A673 (cell line): ENCODE data around the gene RIIAD1. TPM values are rescaled to one million over a fixed set of nuclear protein-coding genes. Genes with fewer than 3 reads are reported as not detected.

Source experiments
- BruUV-seq: library from RNA; stranded (reverse); fragments of 400-500 nt; replicated peaks from 2 replicates; lab custom pipeline; 2021; lab: Mats Ljungman, UMichigan
- CTCF ChIA-PET: fragments of 300-600 bp; sonication (Branson Sonifier 250); formaldehyde crosslinking; loops from one replicate; lab custom pipeline; 2022; ENCODE audit warnings: antibody characterized with exemption; lab: Charles Lee
- POLR2A ChIA-PET: fragments of 300-600 bp; sonication (Branson Sonifier 250); formaldehyde crosslinking; loops from one replicate; lab custom pipeline; 2022; ENCODE audit warnings: antibody characterized with exemption; ENCODE audit not compliant: low non-redundant PET; lab: Charles Lee
- DNase-seq: peaks from one replicate; pipeline ENCODE4 v3.0.0-alpha.2; 2015; ENCODE audit warnings: low spot score
- H3K27ac ChIP-seq: fragments of 200-600 bp; sonication (generic); 2 replicates; pipeline ENCODE4 v1.5.1; 2016; ENCODE audit warnings: mixed run types, low read depth, mild to moderate bottlenecking, mixed read lengths, antibody characterized with exemption, low read length; ENCODE audit not compliant: poor library complexity, severe bottlenecking
- H3K27me3 ChIP-seq: fragments of 200-600 bp; sonication (generic); replicated peaks from 2 replicates; pipeline ENCODE4 v1.6.1; 2017; ENCODE audit warnings: mixed run types, low read depth, mild to moderate bottlenecking, mixed read lengths, antibody characterized with exemption, low read length; ENCODE audit not compliant: insufficient read depth, poor library complexity
- H3K36me3 ChIP-seq: fragments of 200-600 bp; sonication (generic); 2 replicates; pipeline ENCODE4 v1.6.1; 2016; ENCODE audit warnings: mixed run types, mild to moderate bottlenecking, mixed read lengths, antibody characterized with exemption, low read length; ENCODE audit not compliant: insufficient read depth, poor library complexity, severe bottlenecking
- H3K4me1 ChIP-seq: fragments of 200-600 bp; sonication (generic); 2 replicates; pipeline ENCODE4 v1.6.1; 2017; ENCODE audit warnings: mixed run types, mild to moderate bottlenecking, mixed read lengths, antibody characterized with exemption, low read length; ENCODE audit not compliant: insufficient read depth, poor library complexity, severe bottlenecking
- H3K4me3 ChIP-seq: fragments of 200-600 bp; sonication (generic); 2 replicates; pipeline ENCODE4 v1.5.1; 2016; ENCODE audit warnings: low read depth, mixed run types, mild to moderate bottlenecking, mixed read lengths, low read length; ENCODE audit not compliant: poor library complexity, severe bottlenecking
- H3K9me3 ChIP-seq: fragments of 200-600 bp; sonication (generic); 2 replicates; pipeline ENCODE4 v1.6.1; 2016; ENCODE audit warnings: mixed run types, low read depth, mild to moderate bottlenecking, mixed read lengths, antibody characterized with exemption, low read length; ENCODE audit not compliant: poor library complexity, severe bottlenecking
- EZH2 ChIP-seq: fragments of 200-600 bp; sonication (generic); IDR thresholded peaks from 2 replicates; pipeline ENCODE4 v1.6.1; 2017; ENCODE audit warnings: borderline replicate concordance, low read depth, mild to moderate bottlenecking, mixed read lengths, antibody characterized with exemption, low read length; ENCODE audit not compliant: poor library complexity, severe bottlenecking
- intact Hi-C: fragments of 100-400 bp; cut with micrococcal nuclease; formaldehyde crosslinking; loops from one replicate; pipeline ENCODE4 v1.10.0; 2022; ENCODE audit not compliant: unreplicated experiment
- total RNA-seq: library from RNA; stranded (reverse); gene quantifications from 2 replicates; pipeline ENCODE4 v1.2.3, GENCODE V29; 2021
- TF ChIP-seq, protein P1 (sequence below): fragments of 300-800, 200-600 bp; sonication (generic); conservative IDR thresholded peaks from 2 replicates; pipeline ENCODE4 v1.5.1; 2017; ENCODE audit warnings: low read depth, mild to moderate bottlenecking, antibody characterized with exemption, low read length, moderate library complexity, mixed read lengths

The RIIAD1 gene
- total RNA-seq, 1 experiment from 2014 or later: not detected

DNA sequence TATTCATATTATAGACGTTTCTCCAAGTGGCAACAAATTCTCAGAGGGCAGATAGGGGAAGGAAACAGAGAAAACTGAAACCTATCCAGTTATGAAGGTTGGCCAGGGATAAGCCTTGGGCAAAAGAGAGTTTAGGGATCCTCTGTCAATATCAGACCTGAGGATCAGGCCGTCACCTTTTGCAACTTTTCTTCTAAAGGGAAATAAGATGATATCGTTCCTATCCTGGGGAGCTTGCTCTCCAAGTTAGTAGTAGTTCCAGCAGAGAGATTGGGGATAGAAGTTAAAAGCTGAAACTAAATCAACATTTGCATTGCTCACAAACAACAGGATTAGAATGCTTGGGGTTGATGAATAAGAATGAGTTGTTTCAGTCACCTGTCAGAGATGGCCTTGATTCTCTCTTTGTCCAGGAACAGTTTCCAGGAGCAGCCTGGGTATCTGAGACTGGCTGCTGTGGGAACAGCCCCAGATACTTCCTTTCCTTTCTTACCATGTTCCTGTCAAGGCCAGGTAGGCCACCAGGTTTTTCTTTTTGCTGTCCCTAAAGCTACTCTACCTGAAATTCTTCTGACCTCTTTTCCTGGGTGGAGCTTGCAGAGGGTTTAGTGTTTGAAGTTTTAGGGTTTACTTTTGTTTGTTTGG, 2.5 kb downstream of the RIIAD1 start:
- Histone ChIP-seq H3K4me3 (no peak overlapping the region), H3K9me3 (no peaks in the 10 kb centered on the region), H3K27me3 (peaks cover 85% of the 10 kb centered on the region), H3K4me1 (peaks cover 7% of the 10 kb centered on the region), H3K36me3 (no peaks in the 10 kb centered on the region), H3K27ac (no peak overlapping the region)
- TF ChIP-seq EZH2: no peak
- TF ChIP-seq, protein P1, sequence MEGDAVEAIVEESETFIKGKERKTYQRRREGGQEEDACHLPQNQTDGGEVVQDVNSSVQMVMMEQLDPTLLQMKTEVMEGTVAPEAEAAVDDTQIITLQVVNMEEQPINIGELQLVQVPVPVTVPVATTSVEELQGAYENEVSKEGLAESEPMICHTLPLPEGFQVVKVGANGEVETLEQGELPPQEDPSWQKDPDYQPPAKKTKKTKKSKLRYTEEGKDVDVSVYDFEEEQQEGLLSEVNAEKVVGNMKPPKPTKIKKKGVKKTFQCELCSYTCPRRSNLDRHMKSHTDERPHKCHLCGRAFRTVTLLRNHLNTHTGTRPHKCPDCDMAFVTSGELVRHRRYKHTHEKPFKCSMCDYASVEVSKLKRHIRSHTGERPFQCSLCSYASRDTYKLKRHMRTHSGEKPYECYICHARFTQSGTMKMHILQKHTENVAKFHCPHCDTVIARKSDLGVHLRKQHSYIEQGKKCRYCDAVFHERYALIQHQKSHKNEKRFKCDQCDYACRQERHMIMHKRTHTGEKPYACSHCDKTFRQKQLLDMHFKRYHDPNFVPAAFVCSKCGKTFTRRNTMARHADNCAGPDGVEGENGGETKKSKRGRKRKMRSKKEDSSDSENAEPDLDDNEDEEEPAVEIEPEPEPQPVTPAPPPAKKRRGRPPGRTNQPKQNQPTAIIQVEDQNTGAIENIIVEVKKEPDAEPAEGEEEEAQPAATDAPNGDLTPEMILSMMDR: no peak
- DNase-seq: no peak
- CTCF ChIA-PET: no interaction called here
- intact Hi-C loops: no loop called here
- POLR2A ChIA-PET: no interaction called here
- BruUV-seq: no TSS peak

DNA sequence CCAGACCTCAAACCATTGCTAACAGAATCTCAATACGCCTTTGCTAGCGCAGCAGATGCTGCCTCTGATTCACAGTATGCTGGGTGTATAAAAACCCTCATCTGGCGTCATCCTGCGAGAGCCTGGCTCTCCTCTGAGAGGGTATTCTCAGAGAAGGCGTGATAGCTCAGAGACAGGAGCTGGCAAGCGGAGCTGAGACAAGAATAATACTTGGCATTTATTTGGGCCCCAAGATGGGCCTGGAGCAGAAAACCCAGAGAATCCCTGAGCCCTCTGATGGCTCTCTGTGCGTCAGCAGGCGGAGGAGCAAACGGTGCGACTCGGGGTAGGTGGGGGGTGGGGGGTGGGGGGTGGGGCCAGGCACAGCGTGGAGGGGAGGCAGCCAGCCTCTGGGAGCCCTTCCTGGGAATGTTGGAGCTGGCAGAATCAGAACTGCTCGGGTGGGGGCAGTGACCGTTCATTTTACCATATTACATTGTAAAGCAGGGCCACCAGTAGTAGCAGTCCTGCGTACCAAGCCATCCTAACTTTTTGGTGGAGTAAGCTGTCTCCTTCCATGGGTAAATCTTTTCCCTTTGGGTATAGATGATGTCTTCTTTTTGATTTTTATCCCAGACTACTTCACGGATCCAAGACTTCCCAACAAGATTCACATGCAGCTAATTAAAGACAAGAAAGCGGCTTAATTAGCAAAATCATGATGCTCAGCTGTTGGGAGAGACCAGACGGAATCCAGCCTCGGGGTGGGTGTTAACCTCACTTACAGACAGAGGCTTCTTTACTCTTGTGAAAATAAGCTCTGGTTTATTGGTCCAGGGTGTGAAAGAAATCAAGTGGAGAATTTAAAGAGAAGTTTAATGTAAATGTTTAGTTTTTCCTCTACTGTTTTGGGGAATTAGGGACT, 7.1 kb downstream of the RIIAD1 start:
- peaks cover 54% of the 10 kb centered on the region for H3K27me3 ChIP-seq
- no peak for DNase-seq
- TF ChIP-seq, protein P1: no peak
- no peak for TF ChIP-seq EZH2
- ChIA-PET CTCF (no interaction called here), POLR2A (no interaction called here)
- H3K4me1 ChIP-seq: no peaks in the 10 kb centered on the region
- H3K36me3 ChIP-seq: no peaks in the 10 kb centered on the region
- H3K9me3 ChIP-seq: no peaks in the 10 kb centered on the region
- no peak overlapping the region for H3K4me3 ChIP-seq
- H3K27ac ChIP-seq: no peak overlapping the region
- no TSS peak for BruUV-seq
- intact Hi-C loops: no loop called here

DNA sequence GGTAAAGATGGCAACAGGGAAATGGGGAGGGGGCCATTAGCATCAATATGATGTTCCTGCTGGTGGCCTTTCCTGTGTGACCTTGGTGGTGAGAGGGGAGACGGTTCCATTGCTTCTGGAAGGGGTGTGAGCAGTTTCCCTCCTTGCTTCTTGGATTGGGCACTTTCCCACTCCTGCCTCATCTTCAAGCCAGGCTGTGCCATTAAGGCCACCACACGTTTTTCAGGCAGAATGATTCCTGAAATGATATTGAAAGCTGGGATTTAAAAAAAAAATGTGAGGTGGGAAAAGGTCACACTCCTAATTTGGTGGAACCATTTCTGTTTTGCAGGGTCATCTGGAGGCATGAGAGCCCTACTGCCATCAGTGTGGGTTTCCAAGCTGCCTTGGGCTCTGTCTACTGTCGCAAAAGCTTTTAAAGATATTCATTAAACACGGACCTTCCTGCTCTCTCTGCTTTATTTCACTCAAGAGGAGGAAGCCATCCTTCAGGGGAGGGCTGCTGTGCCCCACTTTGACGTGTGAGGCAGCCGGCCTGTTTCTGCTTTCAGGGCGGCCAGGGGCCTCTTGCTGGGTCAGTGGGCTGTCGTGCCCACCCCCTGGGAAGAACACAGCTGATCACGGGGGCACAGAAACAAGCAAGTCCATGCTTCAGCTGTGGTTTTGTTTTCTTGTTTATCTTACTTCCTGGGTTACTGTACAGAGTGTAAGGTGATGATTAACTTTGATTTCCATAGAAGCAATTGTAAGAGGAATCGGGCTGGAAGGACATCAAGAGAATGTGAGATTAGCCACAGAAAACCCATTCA, 8.0 kb downstream of the RIIAD1 start:
- no peak overlapping the region for H3K27ac ChIP-seq
- no peak for TF ChIP-seq EZH2
- TF ChIP-seq, protein P1: no peak
- no peaks in the 10 kb centered on the region for H3K36me3 ChIP-seq
- H3K4me1 ChIP-seq: no peaks in the 10 kb centered on the region
- ChIA-PET CTCF (no interaction called here), POLR2A (no interaction called here)
- no TSS peak for BruUV-seq
- H3K4me3 ChIP-seq: no peak overlapping the region
- DNase-seq: no peak
- H3K9me3 ChIP-seq: no peaks in the 10 kb centered on the region
- H3K27me3 ChIP-seq: peaks cover 45% of the 10 kb centered on the region
- intact Hi-C loops: no loop called here
